HepG2 (cell line): ENCODE data around the gene ZNF12.

Experiments
- AFF4 ChIP-seq: sonication (generic); formaldehyde crosslinking; IDR thresholded peaks from 2 replicates; pipeline ENCODE4 v1.4.0; 2020; ENCODE audit warnings: missing genetic modification reagents
- CHD2 ChIP-seq: IDR thresholded peaks from 2 replicates; pipeline ENCODE4 v1.6.1; 2011; ENCODE audit warnings: low read depth, low read length, improper control_type of control experiment
- CTCF ChIP-seq: sonication (generic); formaldehyde crosslinking; IDR thresholded peaks from 2 replicates; pipeline ENCODE4 v1.5.0; 2020; ENCODE audit warnings: mild to moderate bottlenecking, missing genetic modification reagents, moderate library complexity
- EZH2 ChIP-seq: conservative IDR thresholded peaks from 2 replicates; pipeline ENCODE4 v1.6.1; 2012; ENCODE audit warnings: mild to moderate bottlenecking, low read depth, low read length, moderate library complexity
- HDAC6 ChIP-seq: fragments of 200-600 bp; sonication (generic); IDR thresholded peaks from 2 replicates; pipeline ENCODE4 v1.7.0; 2017; ENCODE audit warnings: mild to moderate bottlenecking, antibody characterized with exemption, low read length, low read depth
- MLX ChIP-seq: IDR thresholded peaks from 2 replicates; pipeline ENCODE4 v1.6.1; 2016
- MTA3 ChIP-seq: sonication (generic); formaldehyde crosslinking; IDR thresholded peaks from 2 replicates; pipeline ENCODE4 v1.4.0; 2020; ENCODE audit warnings: missing genetic modification reagents
- NR1H2 ChIP-seq: sonication (generic); formaldehyde crosslinking; IDR thresholded peaks from 2 replicates; pipeline ENCODE4 v1.8.1; 2022; ENCODE audit warnings: low read depth, missing genetic modification reagents, borderline replicate concordance
- NR2F6 ChIP-seq, 2 experiments: IDR thresholded peaks; 2 replicates each; pipeline ENCODE4 v1.6.1; 2016; ENCODE audit warnings: antibody characterized with exemption in 1 of 2, mild to moderate bottlenecking in 1 of 2
- SP2 ChIP-seq: sonication (generic); formaldehyde crosslinking; IDR thresholded peaks from 2 replicates; pipeline ENCODE4 v1.5.1; 2020; ENCODE audit warnings: mild to moderate bottlenecking, missing genetic modification reagents
- ZBTB3 ChIP-seq: sonication (generic); formaldehyde crosslinking; IDR thresholded peaks from 2 replicates; pipeline ENCODE4 v1.4.0; 2020; ENCODE audit warnings: low read depth, mild to moderate bottlenecking, moderate library complexity, missing genetic modification reagents, borderline replicate concordance
- ZNF383 ChIP-seq: sonication (generic); formaldehyde crosslinking; IDR thresholded peaks from 2 replicates; pipeline ENCODE4 v1.4.0; 2020; ENCODE audit warnings: missing genetic modification reagents, mild to moderate bottlenecking, borderline replicate concordance
- ZZZ3 ChIP-seq: sonication (generic); formaldehyde crosslinking; IDR thresholded peaks from 2 replicates; pipeline ENCODE4 v1.4.0; 2020; ENCODE audit warnings: missing genetic modification reagents, mild to moderate bottlenecking, borderline replicate concordance

GRCh38 chr7:6648815-6649104 is 58.0 kb downstream of the ZNF12 start:
- TF ChIP-seq ZZZ3 (CRISPR knock-in tag) (no peak), CTCF (CRISPR knock-in tag) (no peak), ZBTB3 (CRISPR knock-in tag) (no peak), SP2 (CRISPR knock-in tag) (no peak), NR1H2 (no peak), EZH2 (no peak), HDAC6 (no peak), CHD2 (no peak), AFF4 (no peak), NR2F6 (IDR thresholded peaks at IDR 0.05) (no peak), NR2F6 (CRISPR knock-in tag; IDR thresholded peaks at IDR 0.05) (no peak), MLX (no peak), ZNF383 (CRISPR knock-in tag) (no peak), MTA3 (no peak)
